Skeletal muscle tissue (tissue), 4 donors: ENCODE results near the gene TMEM174. TPM values are rescaled to one million over a fixed set of nuclear protein-coding genes. Genes with fewer than 3 reads are reported as not detected.

Source experiments
- H3K27ac ChIP-seq: one replicate; pipeline ENCODE4 v1.7.0; 2013; ENCODE audit warnings: mild to moderate bottlenecking, low read depth, low read length, inconsistent platforms
- H3K27me3 ChIP-seq, 3 donors: one replicate each; pipeline ENCODE4 v1.7.0; 2013; ENCODE audit warnings: low read length in 3 of 3; ENCODE audit not compliant: control insufficient read depth in 3 of 3, insufficient read depth in 3 of 3
- H3K36me3 ChIP-seq, 3 donors: one replicate each; pipeline ENCODE4 v1.7.0; 2013; ENCODE audit warnings: low read length in 3 of 3; ENCODE audit not compliant: control insufficient read depth in 3 of 3, insufficient read depth in 3 of 3
- H3K4me1 ChIP-seq, 3 donors: one replicate each; pipeline ENCODE4 v1.7.0; 2013; ENCODE audit warnings: low read length in 3 of 3, mild to moderate bottlenecking in 3 of 3; ENCODE audit not compliant: control insufficient read depth in 3 of 3, insufficient read depth in 3 of 3
- H3K4me3 ChIP-seq, 3 donors: one replicate each; pipeline ENCODE4 v1.7.0; 2013; ENCODE audit warnings: low read length in 3 of 3
- H3K9ac ChIP-seq, 3 donors: one replicate each; pipeline ENCODE4 v1.7.0; 2013; ENCODE audit warnings: low read length in 3 of 3, mild to moderate bottlenecking in 3 of 3, moderate library complexity in 2 of 3, low read depth in 1 of 3
- H3K9me3 ChIP-seq, 3 donors: one replicate each; pipeline ENCODE4 v1.7.0; 2013; ENCODE audit warnings: low read length in 3 of 3; ENCODE audit not compliant: control insufficient read depth in 3 of 3
- total RNA-seq: library from RNA; depleted of rRNA; stranded (reverse); fragments of >200 nt; gene quantifications from one replicate; pipeline ENCODE4 v1.2.3, GENCODE V29; 2014
- donor health status: Osteomylitis.

The TMEM174 gene
- total RNA-seq, 1 donor from 2014 or later: not detected

- Histone ChIP-seq H3K36me3 (no peaks in the 10 kb centered on the region), H3K27me3 (peaks cover 0 to 8% (median 0%) of the 10 kb centered on the region in 3 donors), H3K9me3 (peaks cover 0 to 6% (median 2%) of the 10 kb centered on the region in 3 donors), H3K4me1 (peaks cover 0 to 2% (median 0%) of the 10 kb centered on the region in 3 donors), H3K9ac (no peak overlapping the region), H3K4me3 (no peak overlapping the region), H3K27ac (no peak overlapping the region)
These were observed 16.0 kb downstream of the TMEM174 start for GRCh38 chr5:73188764-73189531.

- Histone ChIP-seq H3K9ac (no peak overlapping the region), H3K36me3 (no peaks in the 10 kb centered on the region), H3K27ac (no peak overlapping the region), H3K27me3 (peaks cover 0 to 7% (median under 1%) of the 10 kb centered on the region in 3 donors), H3K9me3 (no peaks in the 10 kb centered on the region), H3K4me3 (no peak overlapping the region), H3K4me1 (peaks cover 0 to 2% (median 0%) of the 10 kb centered on the region in 3 donors)
These were observed 16.9 kb downstream of the TMEM174 start for GRCh38 chr5:73189871-73190376.

- H3K9ac ChIP-seq: no peak overlapping the region
- no peaks in the 10 kb centered on the region for H3K36me3 ChIP-seq
- no peak overlapping the region for H3K27ac ChIP-seq
- H3K4me3 ChIP-seq: no peak overlapping the region
- H3K9me3 ChIP-seq: no peaks in the 10 kb centered on the region
- H3K4me1 ChIP-seq: peaks cover 0 to 2% (median 0%) of the 10 kb centered on the region in 3 donors
- H3K27me3 ChIP-seq: peaks cover 0 to 14% (median 10%) of the 10 kb centered on the region in 3 donors
These were observed 19.4 kb downstream of the TMEM174 start for GRCh38 chr5:73192370-73192769.

- Histone ChIP-seq H3K9me3 (no peaks in the 10 kb centered on the region), H3K27ac (no peak overlapping the region), H3K4me3 (no peak overlapping the region), H3K27me3 (peaks cover 0 to 14% (median 10%) of the 10 kb centered on the region in 3 donors), H3K36me3 (no peaks in the 10 kb centered on the region), H3K4me1 (peaks cover 0 to 2% (median 0%) of the 10 kb centered on the region in 3 donors), H3K9ac (no peak overlapping the region)
These were observed 20.6 kb downstream of the TMEM174 start for GRCh38 chr5:73193592-73193991.

- H3K4me3 ChIP-seq: no peak overlapping the region
- no peaks in the 10 kb centered on the region for H3K9me3 ChIP-seq
- H3K27me3 ChIP-seq: peaks cover 0 to 12% (median 10%) of the 10 kb centered on the region in 3 donors
- H3K36me3 ChIP-seq: no peaks in the 10 kb centered on the region
- H3K4me1 ChIP-seq: no peaks in the 10 kb centered on the region
- no peak overlapping the region for H3K9ac ChIP-seq
- H3K27ac ChIP-seq: no peak overlapping the region
These were observed 23.2 kb downstream of the TMEM174 start for GRCh38 chr5:73196201-73196600.

- no peaks in the 10 kb centered on the region for H3K36me3 ChIP-seq
- H3K4me1 ChIP-seq: peaks cover 0 to 2% (median 0%) of the 10 kb centered on the region in 3 donors
- H3K27me3 ChIP-seq: peaks cover 0 to 10% (median 9%) of the 10 kb centered on the region in 3 donors
- no peak overlapping the region for H3K4me3 ChIP-seq
- H3K9me3 ChIP-seq: no peaks in the 10 kb centered on the region
- H3K9ac ChIP-seq: no peak overlapping the region
- H3K27ac ChIP-seq: no peak overlapping the region
These were observed 24.8 kb downstream of the TMEM174 start for GRCh38 chr5:73197637-73198257.

- Histone ChIP-seq H3K9me3 (no peaks in the 10 kb centered on the region), H3K27ac (no peak overlapping the region), H3K9ac (no peak overlapping the region), H3K36me3 (no peaks in the 10 kb centered on the region), H3K27me3 (peaks cover 6 to 18% (median 9%) of the 10 kb centered on the region in 3 donors), H3K4me1 (peaks cover 0 to 2% (median 0%) of the 10 kb centered on the region in 3 donors), H3K4me3 (no peak overlapping the region)
These were observed 26.0 kb downstream of the TMEM174 start for GRCh38 chr5:73198833-73199592.

- Histone ChIP-seq H3K4me3 (no peak overlapping the region), H3K9me3 (no peaks in the 10 kb centered on the region), H3K9ac (no peak overlapping the region), H3K36me3 (no peaks in the 10 kb centered on the region), H3K4me1 (peaks cover 0 to 2% (median 0%) of the 10 kb centered on the region in 3 donors), H3K27ac (no peak overlapping the region), H3K27me3 (peaks cover 6 to 21% (median 10%) of the 10 kb centered on the region in 3 donors)
These were observed 26.7 kb downstream of the TMEM174 start for GRCh38 chr5:73199671-73200070.

- H3K9me3 ChIP-seq: no peaks in the 10 kb centered on the region
- peak overlapping the region in 1 of 3 donors; percentile 6 for H3K4me3 ChIP-seq
- H3K9ac ChIP-seq: no peak overlapping the region
- H3K27me3 ChIP-seq: peaks cover 6 to 25% (median 8%) of the 10 kb centered on the region in 3 donors
- H3K27ac ChIP-seq: no peak overlapping the region
- H3K36me3 ChIP-seq: no peaks in the 10 kb centered on the region
- H3K4me1 ChIP-seq: peaks cover 0 to 2% (median 0%) of the 10 kb centered on the region in 3 donors
These were observed 28.8 kb downstream of the TMEM174 start for GRCh38 chr5:73201547-73202513.
